NCI-H2196 (cell line): ENCODE data around the gene COL16A1.

Source experiments
- DNase-seq: peaks from one replicate; lab custom pipeline; 2025; ENCODE audit not compliant: unreplicated experiment; lab: John Stamatoyannopoulos, UW

Gene COL16A1

DNA sequence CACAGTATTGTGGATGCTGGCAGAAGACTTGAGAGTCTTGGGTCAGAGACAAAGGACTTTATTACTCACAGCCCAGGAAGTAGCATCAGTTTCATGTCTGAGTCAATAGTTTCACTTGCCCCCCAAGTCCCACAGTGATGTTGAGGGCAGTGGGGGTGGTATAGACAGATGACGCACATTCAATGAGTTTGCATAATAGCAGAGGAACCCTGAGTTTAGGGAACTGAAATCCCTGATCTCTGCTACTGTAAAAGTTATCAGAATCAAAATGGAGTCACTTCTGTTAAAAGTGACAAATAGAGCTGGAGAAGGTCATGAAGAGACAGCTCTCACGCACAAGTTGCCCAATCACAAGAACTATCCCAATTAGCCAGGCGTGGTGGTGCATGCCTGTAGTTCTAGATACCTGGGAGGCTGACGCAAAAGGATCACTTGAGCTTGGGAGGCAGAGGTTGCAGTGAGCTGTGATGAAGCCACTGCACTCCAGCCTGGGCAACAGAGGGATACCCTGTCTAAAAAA lies 97.8 kb downstream of the COL16A1 start:
- DNase-seq = no peak
